ENCODE data around the gene TMX4.
A peak's percentile ranks its signal among the peaks of the same experiment; 100 is the strongest.
"Not testable (repeated sequence)": the region's sequence is repeated elsewhere in the genome, so short reads cannot be mapped to it uniquely, and the experiment has no call there.

Gene TMX4, protein sequence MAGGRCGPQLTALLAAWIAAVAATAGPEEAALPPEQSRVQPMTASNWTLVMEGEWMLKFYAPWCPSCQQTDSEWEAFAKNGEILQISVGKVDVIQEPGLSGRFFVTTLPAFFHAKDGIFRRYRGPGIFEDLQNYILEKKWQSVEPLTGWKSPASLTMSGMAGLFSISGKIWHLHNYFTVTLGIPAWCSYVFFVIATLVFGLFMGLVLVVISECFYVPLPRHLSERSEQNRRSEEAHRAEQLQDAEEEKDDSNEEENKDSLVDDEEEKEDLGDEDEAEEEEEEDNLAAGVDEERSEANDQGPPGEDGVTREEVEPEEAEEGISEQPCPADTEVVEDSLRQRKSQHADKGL

DNA sequence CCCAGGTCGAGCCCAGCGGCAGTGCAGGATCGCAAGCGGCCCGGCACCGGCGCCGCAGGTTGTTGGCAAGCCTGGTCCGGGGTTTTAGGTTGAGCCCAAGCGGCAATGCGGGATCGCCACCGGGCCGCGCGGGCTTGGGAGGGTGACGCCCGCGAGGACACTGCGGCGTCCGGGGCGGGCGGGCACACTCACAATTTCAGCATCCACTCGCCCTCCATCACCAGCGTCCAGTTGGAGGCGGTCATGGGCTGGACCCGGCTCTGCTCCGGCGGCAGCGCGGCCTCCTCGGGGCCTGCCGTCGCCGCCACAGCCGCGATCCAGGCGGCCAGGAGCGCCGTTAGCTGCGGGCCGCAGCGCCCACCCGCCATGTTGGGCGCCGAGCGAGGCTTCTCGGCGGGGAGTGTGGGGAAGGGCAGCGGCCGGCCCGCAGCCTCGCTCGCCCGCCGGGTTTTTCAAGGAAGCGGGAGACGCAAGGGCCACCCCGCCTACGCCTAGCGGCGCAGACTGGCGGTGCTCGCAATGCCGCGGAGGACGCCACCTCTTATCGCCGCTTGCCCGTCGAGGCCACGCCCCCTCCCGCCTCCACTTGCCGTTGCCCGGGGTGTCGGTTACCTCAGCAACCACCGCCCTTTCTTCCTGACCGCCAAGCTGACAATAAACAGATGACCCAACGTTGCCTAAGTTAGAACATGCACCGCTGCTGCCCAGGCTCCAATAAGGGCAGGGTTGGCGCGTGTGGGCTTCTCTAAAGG is at the start of gene TMX4:
Gene TMX4 (minus strand): TSS at position 516 of the 752 bp plus-strand sequence. CDS start 148 bp downstream, at position 368.
- DNase-seq (ENCODE audit: low spot score): peak; percentile 90

- DNase-seq (ENCODE audit: low spot score): no peak
Measured at GRCh38 chr20:8067082-8067481, 47.5 kb upstream of the TMX4 start.

DNA sequence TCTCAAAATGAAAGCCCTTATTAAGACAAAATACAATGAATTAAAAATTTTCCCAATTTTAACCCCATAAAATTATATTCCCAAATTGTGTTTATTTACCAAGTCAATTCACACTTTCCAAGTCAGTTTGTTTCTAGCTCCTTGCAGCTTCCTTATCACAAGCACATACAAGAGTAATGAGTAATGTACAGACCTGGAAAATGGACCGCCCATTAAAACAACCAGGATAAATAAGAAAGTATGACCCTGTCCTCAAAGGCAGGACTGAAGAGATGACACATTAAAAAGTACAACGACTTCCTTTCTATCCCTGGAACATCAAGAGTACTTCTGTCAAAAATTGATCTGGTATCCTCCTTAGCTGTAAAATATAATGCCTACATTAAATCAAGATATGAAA is 47.1 kb upstream of the TMX4 start:
- DNase-seq (ENCODE audit: low spot score): no peak

DNA sequence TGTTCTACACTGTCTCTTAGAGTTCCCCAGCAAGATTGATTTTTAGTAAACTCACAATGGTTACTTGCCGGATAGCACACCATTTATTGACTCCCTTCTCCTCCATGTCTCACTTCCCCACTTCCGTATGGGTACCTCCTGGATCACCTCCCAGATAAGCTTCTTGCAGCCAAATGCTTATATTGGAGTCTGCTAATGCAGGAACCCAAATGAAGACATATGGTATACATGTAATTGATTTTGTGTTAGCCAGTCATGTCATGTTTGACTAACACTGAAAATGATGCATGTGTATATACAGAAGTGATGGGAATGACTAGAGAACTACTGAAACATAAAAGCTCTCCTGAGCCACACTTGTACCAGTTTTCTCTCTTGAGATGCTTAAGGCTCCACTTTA is 46.1 kb upstream of the TMX4 start:
- DNase-seq (ENCODE audit: low spot score): no peak

- DNase-seq (ENCODE audit: low spot score): no peak
Measured at GRCh38 chr20:8062756-8063155, 43.2 kb upstream of the TMX4 start.

- DNase-seq (ENCODE audit: low spot score): no peak
Measured at GRCh38 chr20:8061861-8062518, 42.4 kb upstream of the TMX4 start.

DNA sequence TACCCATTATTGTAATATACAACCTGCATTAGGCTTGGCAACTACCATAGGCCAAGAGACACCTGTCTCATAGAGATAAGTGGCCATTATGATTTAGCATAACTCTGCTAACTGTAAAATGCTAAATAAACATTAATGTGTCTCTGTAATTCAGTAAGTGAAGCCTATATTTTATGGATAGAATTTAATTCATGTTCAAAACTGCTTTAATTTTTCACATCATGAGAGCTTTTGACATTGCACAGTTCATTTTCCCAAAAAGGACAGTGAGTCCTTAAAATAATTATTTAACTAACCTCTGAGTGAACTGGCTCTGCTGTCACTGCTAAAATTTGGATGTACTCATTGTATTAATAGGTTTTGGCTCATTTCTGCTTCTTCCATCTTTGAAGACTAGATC is 41.4 kb upstream of the TMX4 start:
- no peak for DNase-seq (ENCODE audit: low spot score)

GRCh38 chr20:8057871-8058270 is 38.3 kb upstream of the TMX4 start:
- no peak for DNase-seq (ENCODE audit: low spot score)

DNA sequence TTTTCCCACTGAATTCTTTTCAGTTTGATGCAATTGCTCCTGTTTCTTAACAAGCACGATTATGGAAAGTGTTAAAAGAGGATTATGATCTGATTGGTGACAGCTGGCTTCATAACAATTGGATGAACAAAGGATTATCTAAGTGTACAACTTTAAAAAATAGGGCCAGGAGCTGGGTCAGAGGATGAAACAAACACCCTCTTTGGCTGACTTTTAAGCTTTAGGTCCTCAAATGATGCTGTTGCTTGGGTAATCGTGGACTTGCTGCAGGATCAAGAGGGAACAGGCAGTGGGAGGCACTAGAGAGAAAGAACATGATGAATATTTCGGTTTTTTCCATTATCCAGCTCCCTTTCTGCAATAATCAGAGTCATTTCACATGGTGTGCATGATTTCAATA is 35.5 kb upstream of the TMX4 start:
- DNase-seq (ENCODE audit: low spot score): no peak

GRCh38 chr20:8050157-8050837 is 30.7 kb upstream of the TMX4 start:
- DNase-seq (ENCODE audit: low spot score): no peak

- no peak for DNase-seq (ENCODE audit: low spot score)
Measured at GRCh38 chr20:8049310-8049709, 29.7 kb upstream of the TMX4 start.

DNA sequence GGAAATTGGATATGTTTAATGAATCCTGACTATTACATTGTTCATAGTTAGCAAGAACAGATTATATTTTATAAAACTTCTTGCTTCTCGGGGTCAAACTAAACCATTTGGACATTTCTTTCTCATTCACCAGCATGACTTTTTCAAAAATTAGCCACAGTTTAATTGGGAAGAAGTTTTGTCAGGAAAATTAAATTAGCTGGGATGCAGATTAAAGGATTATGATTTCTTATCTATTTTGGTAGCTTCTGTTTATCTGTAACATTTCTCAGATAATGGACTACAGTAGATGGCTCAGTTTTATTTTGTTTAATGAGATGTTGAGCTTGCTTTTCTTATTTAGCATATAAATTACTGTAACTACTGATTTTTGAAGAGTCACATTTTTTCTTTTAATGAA is 26.4 kb upstream of the TMX4 start:
- DNase-seq (ENCODE audit: low spot score): no peak

- DNase-seq (ENCODE audit: low spot score): peak; percentile 71
Measured at GRCh38 chr20:8043687-8044282, 24.2 kb upstream of the TMX4 start.

GRCh38 chr20:8039042-8039441 is 19.5 kb upstream of the TMX4 start:
- DNase-seq (ENCODE audit: low spot score): no peak

DNA sequence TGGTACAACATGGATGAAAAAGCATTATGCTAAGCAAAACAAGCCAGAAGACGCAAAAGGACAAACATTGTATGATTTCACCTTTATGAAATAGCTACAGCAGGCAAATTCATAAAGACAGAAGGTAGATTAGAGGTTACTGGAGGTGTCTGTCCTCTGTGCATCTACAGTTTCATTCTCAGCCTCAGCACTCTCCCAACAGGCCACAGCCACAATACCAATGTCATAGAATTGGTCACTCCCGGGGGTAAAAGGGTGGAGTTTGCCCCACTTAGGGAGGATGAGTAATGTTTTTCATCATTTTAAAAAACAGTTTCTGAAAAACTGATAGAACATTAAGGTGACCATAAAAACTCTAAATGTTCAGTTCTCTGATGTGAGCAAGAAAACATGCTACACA is 17.2 kb upstream of the TMX4 start:
- no peak for DNase-seq (ENCODE audit: low spot score)

GRCh38 chr20:8033151-8033841 is 13.7 kb upstream of the TMX4 start:
- no peak for DNase-seq (ENCODE audit: low spot score)

DNA sequence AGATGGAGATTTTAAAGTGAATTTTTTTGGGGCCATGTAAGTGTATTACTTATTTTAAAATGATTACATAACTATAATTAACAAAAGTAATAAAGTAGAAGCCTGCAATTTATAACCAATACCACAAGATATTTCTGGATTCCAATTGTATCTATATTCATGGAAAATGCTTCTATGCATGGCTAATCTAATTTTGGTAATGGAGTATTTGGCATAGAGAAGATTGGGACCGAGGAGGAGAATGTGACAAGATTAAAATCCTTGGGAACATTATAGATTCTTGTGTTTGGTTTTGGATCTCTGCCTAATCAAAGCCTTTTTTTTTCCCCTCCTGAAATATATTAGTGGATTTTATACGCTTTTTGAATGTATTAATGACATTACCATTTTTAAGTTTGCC is 12.9 kb upstream of the TMX4 start:
- no peak for DNase-seq (ENCODE audit: low spot score)

DNA sequence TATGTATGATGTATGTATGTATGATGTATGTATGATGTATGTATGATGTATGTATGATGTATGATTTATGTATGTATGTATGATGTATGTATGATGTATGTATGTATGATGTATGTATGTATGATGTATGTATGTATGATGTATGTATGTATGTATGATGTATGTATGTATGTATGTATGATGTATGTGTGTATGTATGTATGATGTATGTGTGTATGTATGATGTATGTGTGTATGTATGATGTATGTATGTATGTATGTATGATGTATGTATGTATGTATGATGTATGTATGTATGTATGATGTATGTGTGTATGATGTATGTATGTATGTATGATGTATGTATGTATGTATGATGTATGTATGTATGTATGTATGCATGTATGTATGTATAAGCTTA is 12.0 kb upstream of the TMX4 start:
- DNase-seq (ENCODE audit: low spot score): not testable (repeated sequence)

- no peak for DNase-seq (ENCODE audit: low spot score)
Measured at GRCh38 chr20:8021541-8022269, 2.1 kb upstream of the TMX4 start.

DNA sequence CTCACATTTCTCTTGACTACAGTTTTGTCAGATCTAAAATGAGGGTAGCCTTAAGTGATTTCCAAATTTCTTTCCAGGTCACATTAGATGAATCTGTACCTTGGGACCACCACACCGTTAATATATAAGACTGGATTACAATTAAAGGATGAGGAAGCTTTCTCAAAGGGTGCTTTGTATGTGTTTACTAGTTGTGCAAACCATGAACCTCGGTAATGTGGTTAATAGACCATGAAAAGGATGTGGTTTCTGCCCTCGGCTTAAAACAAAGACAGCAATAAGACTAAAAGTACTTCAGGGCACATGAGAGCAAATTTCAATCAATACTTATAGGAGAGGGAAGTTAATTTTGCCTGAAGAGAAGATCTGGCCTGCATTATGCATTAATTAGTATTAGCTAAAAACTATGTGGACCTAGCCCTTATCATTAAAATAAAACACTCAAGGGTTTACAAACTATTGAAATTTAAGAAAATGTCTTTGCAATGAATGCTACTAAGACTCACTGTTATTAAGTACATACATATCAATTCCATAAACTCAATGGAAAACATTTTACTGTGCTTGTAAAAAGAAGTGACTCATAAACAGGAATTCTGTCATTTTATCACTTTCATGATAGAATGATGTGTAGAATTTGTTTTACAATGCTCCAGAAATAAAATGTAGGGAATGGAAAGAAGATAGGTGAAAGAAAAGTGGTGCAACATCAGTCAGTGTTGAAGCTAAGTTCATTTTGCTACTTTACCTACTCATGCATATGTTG is 936 bp upstream of the TMX4 start:
- peak; percentile 56 for DNase-seq (ENCODE audit: low spot score)
